Head of caudate nucleus (tissue), 42 donors: ENCODE measurements around the gene DENND2A.
"Not testable (repeated sequence)": the region's sequence is repeated elsewhere in the genome, so short reads cannot be mapped to it uniquely, and the experiment has no call there.

ENCODE experiments used
- DNase-seq, 42 donors: peaks; one replicate each; pipeline versions ENCODE4 v3.0.0 to v3.0.0-alpha.2; 2020 to 2021; ENCODE audit warnings: mixed read lengths in 7 of 42
- intact Hi-C: fragments of 100-400 bp; cut with DNase I; formaldehyde crosslinking; loops from one replicate; pipeline ENCODE4 v1.15.0; 2022

Gene DENND2A

DNA sequence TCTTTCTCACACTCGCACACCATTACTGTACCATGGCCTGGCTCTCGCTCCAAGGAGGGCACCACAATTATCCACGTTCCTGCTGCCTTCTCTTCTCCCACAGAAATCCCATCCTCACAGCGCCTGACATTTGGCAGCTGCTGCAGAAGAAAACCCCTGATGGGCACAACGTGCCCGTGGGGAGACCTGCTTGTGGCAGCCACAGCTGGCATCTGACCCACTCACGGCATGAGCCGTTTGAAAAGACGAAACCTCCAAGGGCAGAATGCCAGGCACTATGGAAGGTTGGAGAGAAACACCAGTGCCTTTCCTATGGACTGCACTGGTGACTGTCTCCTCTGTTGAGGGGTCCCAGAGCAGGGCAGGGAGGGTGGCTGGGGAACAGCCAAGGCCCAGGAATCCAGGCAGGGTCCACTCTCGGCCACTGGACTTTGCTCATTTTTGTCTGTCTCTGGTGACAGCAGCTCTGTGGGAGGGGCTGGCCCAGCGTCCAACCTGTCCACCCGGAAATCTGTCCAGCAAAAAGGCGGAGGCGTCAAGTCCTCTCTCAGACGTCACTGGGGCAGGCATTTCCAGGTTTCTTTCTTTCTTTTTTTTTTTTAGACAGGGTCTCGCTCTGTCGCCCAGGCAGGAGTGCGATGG lies 100.4 kb downstream of the DENND2A start:
- DNase-seq, result no peak
- intact Hi-C loops, result no loop called here

- intact Hi-C loops, result no loop called here
- no peak for DNase-seq
Measured at GRCh38 chr7:140539461-140539860, 101.2 kb downstream of the DENND2A start.

GRCh38 chr7:140537750-140538482 lies 102.7 kb downstream of the DENND2A start:
- DNase-seq, result no peak
- intact Hi-C loops, result no loop called here

GRCh38 chr7:140534743-140535142 lies 105.9 kb downstream of the DENND2A start:
- no peak for DNase-seq
- intact Hi-C loops, result no loop called here

DNA sequence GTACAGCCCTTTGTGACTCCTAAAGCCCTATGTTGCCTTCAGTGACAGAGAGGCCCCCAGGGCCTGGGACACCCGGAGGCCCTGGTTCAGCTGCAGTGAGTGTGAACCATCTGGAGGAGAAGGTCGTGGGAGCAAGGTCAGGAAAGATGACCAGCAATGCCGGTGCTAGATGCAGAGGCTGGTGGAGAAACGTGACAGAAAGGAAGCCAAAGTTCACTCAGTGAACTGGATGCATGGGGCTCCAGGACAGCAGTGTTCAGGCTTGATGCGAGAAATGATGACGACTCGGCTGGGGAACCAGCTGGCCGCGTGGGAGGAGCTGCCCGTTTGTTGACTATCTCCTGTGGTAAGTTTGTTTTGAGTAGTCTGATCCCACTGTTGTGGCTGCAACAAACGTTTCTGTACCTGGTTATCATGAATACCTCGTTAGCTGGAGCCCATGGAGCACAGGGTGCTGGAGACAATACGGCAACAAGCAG lies 107.2 kb downstream of the DENND2A start:
- intact Hi-C loops, result no loop called here
- DNase-seq, result no peak

GRCh38 chr7:140529428-140529827 lies 111.2 kb downstream of the DENND2A start:
- intact Hi-C loops, DNase-seq: not testable (repeated sequence)

GRCh38 chr7:140526787-140527664 lies 113.6 kb downstream of the DENND2A start:
- no peak for DNase-seq
- intact Hi-C loops, result no loop called here

- DNase-seq, result no peak
- intact Hi-C loops, result no loop called here
Measured at GRCh38 chr7:140526214-140526613, 114.4 kb downstream of the DENND2A start.

GRCh38 chr7:140525743-140526142 lies 114.9 kb downstream of the DENND2A start:
- intact Hi-C loops, result no loop called here
- DNase-seq, result no peak

DNA sequence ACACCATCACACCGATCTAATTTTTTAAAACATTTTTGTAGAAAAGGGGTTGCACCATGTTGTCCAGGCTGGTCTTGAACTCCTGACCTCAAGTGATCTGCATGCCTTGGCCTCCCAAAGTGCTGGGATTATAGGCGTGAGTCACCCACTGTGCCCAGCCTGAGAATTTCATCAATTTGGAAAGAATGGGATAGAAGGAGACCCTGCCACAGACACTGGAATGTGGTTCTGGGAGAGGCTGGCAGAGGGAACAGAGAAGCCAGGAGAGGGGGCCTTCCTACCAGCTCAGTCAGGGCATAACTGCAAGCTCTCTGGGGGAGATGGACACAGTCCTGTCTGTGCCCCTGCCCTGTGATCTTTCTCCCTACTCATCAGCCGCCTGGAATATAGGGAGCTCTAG lies 119.2 kb downstream of the DENND2A start:
- intact Hi-C loops, result no loop called here
- no peak for DNase-seq

GRCh38 chr7:140519007-140519399 lies 121.6 kb downstream of the DENND2A start:
- intact Hi-C loops, result loop anchor here (2.0 kb wide), 1 partner anchor 134 kb away; no protein-coding TSS in a partner anchor
- no peak for DNase-seq

DNA sequence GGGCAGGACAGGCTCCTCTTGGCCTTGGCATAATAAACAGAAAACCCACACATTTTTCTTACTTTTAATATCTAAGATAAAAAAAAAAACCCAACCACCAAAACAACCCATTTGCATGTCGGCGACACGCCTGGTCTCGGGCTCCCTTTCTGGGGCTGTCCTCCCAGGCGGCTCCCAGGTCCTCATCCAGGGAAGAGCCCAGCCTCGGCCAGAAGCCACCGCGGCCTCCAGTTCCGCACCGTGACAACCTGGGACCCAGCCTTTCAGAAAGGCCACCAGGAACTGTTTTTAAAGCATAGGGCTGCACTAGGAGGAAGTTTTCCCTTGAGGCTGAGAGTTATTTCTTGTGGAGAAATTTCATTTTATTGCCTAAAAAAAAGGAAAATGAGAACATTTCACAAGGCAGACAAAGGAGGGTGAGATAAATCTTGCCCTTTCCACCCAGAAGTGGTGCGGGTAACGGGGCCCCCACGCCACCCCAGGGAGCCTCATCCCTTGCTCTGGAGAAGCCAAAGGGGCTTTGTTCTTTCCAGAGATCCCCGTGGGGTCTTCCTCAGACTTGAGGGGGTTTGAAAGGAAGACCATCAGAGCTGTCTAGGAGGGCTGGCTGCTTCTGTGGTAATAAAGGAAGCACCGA lies 122.1 kb downstream of the DENND2A start:
- intact Hi-C loops, result loop anchor here (2.0 kb wide), 1 partner anchor 134 kb away; no protein-coding TSS in a partner anchor
- DNase-seq, result no peak

- DNase-seq, result peak; percentile 69 to 95 (median 90)
- intact Hi-C loops, result loop anchor here (2.0 kb wide), 1 partner anchor 135 kb away; no protein-coding TSS in a partner anchor
Measured at GRCh38 chr7:140517546-140518369, 122.9 kb downstream of the DENND2A start.

- no peak for DNase-seq
- intact Hi-C loops, result no loop called here
Measured at GRCh38 chr7:140512317-140513000, 128.2 kb downstream of the DENND2A start.

DNA sequence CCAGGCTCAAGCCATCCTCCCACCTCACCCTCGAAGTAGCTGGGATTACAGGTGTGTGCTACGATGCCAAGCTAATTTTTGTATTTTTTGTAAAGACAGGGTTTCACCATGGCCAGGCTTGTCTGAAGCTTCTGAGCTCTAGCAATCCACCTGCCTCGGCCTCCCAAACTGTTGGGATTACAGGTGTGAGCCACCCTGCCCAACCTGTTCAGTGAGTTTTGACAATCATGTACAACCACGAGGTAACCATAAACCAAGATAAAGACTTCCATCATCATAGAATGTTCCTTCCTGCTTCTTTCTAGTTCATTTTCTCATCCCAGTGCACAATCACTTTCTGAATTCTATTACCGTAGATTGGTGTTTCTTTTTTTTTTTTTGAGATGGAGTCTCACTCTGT lies 130.8 kb downstream of the DENND2A start:
- intact Hi-C loops, result no loop called here
- DNase-seq, result no peak

DNA sequence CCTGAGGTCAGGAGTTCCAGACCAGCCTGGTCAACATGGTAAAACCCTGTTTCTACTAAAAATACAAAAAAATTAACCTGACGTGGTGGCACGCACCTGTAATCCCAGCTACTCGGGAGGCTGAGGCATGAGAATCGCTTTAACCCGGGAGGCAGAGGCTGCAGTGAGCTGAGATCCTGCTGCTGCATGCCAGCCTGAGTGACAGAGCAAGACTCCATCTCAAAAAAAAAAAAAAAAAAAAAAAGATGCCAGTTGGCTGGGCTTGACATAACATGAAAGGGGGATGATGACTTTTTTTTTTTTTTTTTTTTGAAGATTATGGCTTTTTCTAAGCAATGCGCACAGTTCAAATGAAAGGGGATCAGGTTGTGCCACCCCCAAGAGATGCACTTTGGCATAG lies 133.1 kb downstream of the DENND2A start:
- intact Hi-C loops, DNase-seq: not testable (repeated sequence)

GRCh38 chr7:140506788-140507464 lies 133.7 kb downstream of the DENND2A start:
- DNase-seq, result peak in 7 of 42 donors; percentile 3 to 21 (median 13)
- intact Hi-C loops, result no loop called here
